ENCODE data around the gene PRDM16. TPM values are rescaled to one million over a fixed set of nuclear protein-coding genes. Genes with fewer than 3 reads are reported as not detected.

Gene PRDM16
- total RNA-seq, 1 experiment from 2014 or later: 6.1 TPM

DNA sequence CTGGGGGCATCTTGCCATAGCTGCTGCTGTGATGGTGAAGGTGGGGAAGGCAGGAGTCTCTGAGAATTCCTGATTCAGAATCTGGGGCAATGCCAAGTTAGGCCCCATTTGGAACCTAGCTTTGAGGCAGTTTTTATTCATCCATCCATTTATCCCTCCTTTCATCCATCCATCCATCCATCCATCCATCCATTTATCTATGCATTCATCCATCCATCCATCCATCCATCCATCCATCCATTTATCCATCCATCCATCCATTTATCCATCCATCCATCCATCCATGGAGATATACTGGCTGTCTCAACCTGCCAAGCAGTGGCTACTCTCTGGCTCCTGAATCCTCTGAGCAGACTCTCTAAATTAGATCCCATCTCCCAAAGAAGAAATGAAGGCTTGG is 83.1 kb downstream of the PRDM16 start:
- ATAC-seq: no peak
- Histone ChIP-seq H3K9me2 (ENCODE audit: insufficient read depth) (no peaks in the 10 kb centered on the region), H3K27me3 (ENCODE audit: insufficient read depth, low read length) (no peaks in the 10 kb centered on the region), H3K4me1 (ENCODE audit: control insufficient read depth in 1 of 2, insufficient read depth in 2 of 2, low read length in 2 of 2) (no peaks in the 10 kb centered on the region), H2AFZ (ENCODE audit: low read depth, low read length, poor library complexity, severe bottlenecking) (no peak overlapping the region), H3K9ac (ENCODE audit: low read length) (no peak overlapping the region), H3K79me2 (ENCODE audit: insufficient read depth, low read length) (no peaks in the 10 kb centered on the region), H3K4me2 (ENCODE audit: low read length) (no peak overlapping the region), H3K4me3 (replicated peaks in 1 of 2; ENCODE audit: low read depth in 1 of 2, low read length in 2 of 2) (no peak overlapping the region), H3K9me3 (ENCODE audit: control insufficient read depth in 1 of 2, insufficient read depth in 1 of 2, low read depth in 1 of 2, low read length in 2 of 2) (no peaks in the 10 kb centered on the region), H4K20me1 (ENCODE audit: insufficient read depth) (no peaks in the 10 kb centered on the region), H3K27ac (ENCODE audit: low read depth, low read length) (no peak overlapping the region), H3K36me3 (ENCODE audit: control insufficient read depth in 1 of 2, insufficient read depth in 2 of 2, low read length in 2 of 2) (no peaks in the 10 kb centered on the region)
- DNase-seq (ENCODE audit: low read depth, low spot score): no peak
- ChIA-PET CTCF (interaction anchor here (0.6 kb wide), 1 partner anchor 12 kb away, joined by 3 read pairs; no protein-coding TSS in a partner anchor), RAD21 (ENCODE audit: low non-redundant PET in 1 of 2, low total read pairs in 2 of 2, uncharacterized antibody in 2 of 2, unreplicated experiment in 2 of 2) (no interaction called here), POLR2A (no interaction called here)
- intact Hi-C loops (cut with micrococcal nuclease): no loop called here
- no peak for TF ChIP-seq EZH2 (IDR thresholded peaks at IDR 0.05)
- TF ChIP-seq EGR1 (IDR thresholded peaks at IDR 0.05; ENCODE audit: low read depth): no peak
- TF ChIP-seq EZH2phosphoT487 (IDR thresholded peaks at IDR 0.05; ENCODE audit: borderline replicate concordance): no peak
- TF ChIP-seq CTCF (IDR thresholded peaks at IDR 0.05 in 2 of 3, conservative IDR thresholded peaks at IDR 0.05 in 1 of 3; ENCODE audit: borderline replicate concordance in 1 of 3, insufficient read depth in 1 of 3, low read depth in 2 of 3, low read length in 2 of 3): no peak
- no peak for TF ChIP-seq FOSL1 (IDR thresholded peaks at IDR 0.05; ENCODE audit: low read depth)
- TF ChIP-seq YY1 (IDR thresholded peaks at IDR 0.05; ENCODE audit: extremely low read depth, insufficient replicate concordance, low read depth, low read length): no peak
- TF ChIP-seq JUND (IDR thresholded peaks at IDR 0.05): no peak
- TF ChIP-seq POLR2AphosphoS5 (IDR thresholded peaks at IDR 0.05; ENCODE audit: low read depth, low read length): no peak
- no peak for TF ChIP-seq ZNF274 (IDR thresholded peaks at IDR 0.05; ENCODE audit: low read depth, low read length)
- TF ChIP-seq, protein P1, sequence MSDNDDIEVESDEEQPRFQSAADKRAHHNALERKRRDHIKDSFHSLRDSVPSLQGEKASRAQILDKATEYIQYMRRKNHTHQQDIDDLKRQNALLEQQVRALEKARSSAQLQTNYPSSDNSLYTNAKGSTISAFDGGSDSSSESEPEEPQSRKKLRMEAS (IDR thresholded peaks at IDR 0.05): no peak
- TF ChIP-seq, protein P2, sequence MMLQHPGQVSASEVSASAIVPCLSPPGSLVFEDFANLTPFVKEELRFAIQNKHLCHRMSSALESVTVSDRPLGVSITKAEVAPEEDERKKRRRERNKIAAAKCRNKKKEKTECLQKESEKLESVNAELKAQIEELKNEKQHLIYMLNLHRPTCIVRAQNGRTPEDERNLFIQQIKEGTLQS (IDR thresholded peaks at IDR 0.05): no peak
- no peak for TF ChIP-seq REST (IDR thresholded peaks at IDR 0.05; ENCODE audit: low read depth)
- no TSS peak for BruUV-seq (replicated peaks)
